Inferior parietal cortex (tissue), 1 donor: ENCODE results near the gene SORCS2.

Source experiments
- DNase-seq: peaks from one replicate; pipeline ENCODE4 v3.0.0-alpha.2; 2016; ENCODE audit errors: extremely low spot score

SORCS2 gene

GRCh38 chr4:7244331-7244665, 52.0 kb downstream of the SORCS2 start:
- DNase-seq: no peak

GRCh38 chr4:7244751-7245320, 52.5 kb downstream of the SORCS2 start:
- no peak for DNase-seq

- DNase-seq: no peak
Observed at GRCh38 chr4:7247521-7247920, 55.2 kb downstream of the SORCS2 start.

- no peak for DNase-seq
Observed at GRCh38 chr4:7247946-7248345, 55.6 kb downstream of the SORCS2 start.

- no peak for DNase-seq
Observed at GRCh38 chr4:7248857-7249256, 56.5 kb downstream of the SORCS2 start.

- DNase-seq: no peak
Observed at GRCh38 chr4:7251321-7251720, 59.0 kb downstream of the SORCS2 start.

- no peak for DNase-seq
Observed at GRCh38 chr4:7252051-7252450, 59.7 kb downstream of the SORCS2 start.

- no peak for DNase-seq
Observed at GRCh38 chr4:7252510-7253340, 60.4 kb downstream of the SORCS2 start.

GRCh38 chr4:7253341-7253700, 61.0 kb downstream of the SORCS2 start:
- no peak for DNase-seq

- no peak for DNase-seq
Observed at GRCh38 chr4:7253837-7254236, 61.5 kb downstream of the SORCS2 start.

GRCh38 chr4:7254736-7255487, 62.6 kb downstream of the SORCS2 start:
- DNase-seq: no peak

- no peak for DNase-seq
Observed at GRCh38 chr4:7255488-7255881, 63.1 kb downstream of the SORCS2 start.

GRCh38 chr4:7255996-7256395, 63.7 kb downstream of the SORCS2 start:
- no peak for DNase-seq

- no peak for DNase-seq
Observed at GRCh38 chr4:7256984-7257810, 64.9 kb downstream of the SORCS2 start.

GRCh38 chr4:7259039-7259438, 66.7 kb downstream of the SORCS2 start:
- DNase-seq: no peak

GRCh38 chr4:7260569-7260968, 68.2 kb downstream of the SORCS2 start:
- DNase-seq: no peak

GRCh38 chr4:7261087-7261486, 68.7 kb downstream of the SORCS2 start:
- DNase-seq: no peak

GRCh38 chr4:7261536-7261935, 69.2 kb downstream of the SORCS2 start:
- DNase-seq: no peak

- no peak for DNase-seq
Observed at GRCh38 chr4:7262134-7262533, 69.8 kb downstream of the SORCS2 start.

GRCh38 chr4:7263166-7263565, 70.8 kb downstream of the SORCS2 start:
- DNase-seq: no peak

GRCh38 chr4:7264694-7265093, 72.4 kb downstream of the SORCS2 start:
- no peak for DNase-seq
